Measurements from ENCODE around the gene ANKRD31.

DNA sequence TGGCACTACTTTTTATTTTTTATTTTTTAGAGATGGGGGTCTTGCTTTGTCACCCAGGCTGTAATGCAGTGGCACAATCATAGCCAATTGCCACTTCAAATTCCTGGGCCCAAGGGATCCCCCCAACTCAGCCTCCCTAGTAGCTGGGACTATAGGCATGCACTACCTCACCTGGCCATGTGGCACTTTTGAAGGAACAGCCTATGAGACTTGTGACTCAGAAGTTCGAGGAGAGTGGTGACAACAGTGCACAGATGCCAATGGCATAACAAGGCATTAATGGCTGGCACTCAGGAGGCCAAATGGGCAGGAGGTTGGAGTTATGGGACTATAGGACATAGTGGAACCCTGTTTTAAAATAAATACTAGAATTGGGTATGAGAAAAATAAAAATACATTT lies 33.7 kb downstream of the ANKRD31 start:
- TF ChIP-seq, protein P1, sequence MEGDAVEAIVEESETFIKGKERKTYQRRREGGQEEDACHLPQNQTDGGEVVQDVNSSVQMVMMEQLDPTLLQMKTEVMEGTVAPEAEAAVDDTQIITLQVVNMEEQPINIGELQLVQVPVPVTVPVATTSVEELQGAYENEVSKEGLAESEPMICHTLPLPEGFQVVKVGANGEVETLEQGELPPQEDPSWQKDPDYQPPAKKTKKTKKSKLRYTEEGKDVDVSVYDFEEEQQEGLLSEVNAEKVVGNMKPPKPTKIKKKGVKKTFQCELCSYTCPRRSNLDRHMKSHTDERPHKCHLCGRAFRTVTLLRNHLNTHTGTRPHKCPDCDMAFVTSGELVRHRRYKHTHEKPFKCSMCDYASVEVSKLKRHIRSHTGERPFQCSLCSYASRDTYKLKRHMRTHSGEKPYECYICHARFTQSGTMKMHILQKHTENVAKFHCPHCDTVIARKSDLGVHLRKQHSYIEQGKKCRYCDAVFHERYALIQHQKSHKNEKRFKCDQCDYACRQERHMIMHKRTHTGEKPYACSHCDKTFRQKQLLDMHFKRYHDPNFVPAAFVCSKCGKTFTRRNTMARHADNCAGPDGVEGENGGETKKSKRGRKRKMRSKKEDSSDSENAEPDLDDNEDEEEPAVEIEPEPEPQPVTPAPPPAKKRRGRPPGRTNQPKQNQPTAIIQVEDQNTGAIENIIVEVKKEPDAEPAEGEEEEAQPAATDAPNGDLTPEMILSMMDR (IDR thresholded peaks at IDR 0.05) = no peak
- TF ChIP-seq, protein P2, sequence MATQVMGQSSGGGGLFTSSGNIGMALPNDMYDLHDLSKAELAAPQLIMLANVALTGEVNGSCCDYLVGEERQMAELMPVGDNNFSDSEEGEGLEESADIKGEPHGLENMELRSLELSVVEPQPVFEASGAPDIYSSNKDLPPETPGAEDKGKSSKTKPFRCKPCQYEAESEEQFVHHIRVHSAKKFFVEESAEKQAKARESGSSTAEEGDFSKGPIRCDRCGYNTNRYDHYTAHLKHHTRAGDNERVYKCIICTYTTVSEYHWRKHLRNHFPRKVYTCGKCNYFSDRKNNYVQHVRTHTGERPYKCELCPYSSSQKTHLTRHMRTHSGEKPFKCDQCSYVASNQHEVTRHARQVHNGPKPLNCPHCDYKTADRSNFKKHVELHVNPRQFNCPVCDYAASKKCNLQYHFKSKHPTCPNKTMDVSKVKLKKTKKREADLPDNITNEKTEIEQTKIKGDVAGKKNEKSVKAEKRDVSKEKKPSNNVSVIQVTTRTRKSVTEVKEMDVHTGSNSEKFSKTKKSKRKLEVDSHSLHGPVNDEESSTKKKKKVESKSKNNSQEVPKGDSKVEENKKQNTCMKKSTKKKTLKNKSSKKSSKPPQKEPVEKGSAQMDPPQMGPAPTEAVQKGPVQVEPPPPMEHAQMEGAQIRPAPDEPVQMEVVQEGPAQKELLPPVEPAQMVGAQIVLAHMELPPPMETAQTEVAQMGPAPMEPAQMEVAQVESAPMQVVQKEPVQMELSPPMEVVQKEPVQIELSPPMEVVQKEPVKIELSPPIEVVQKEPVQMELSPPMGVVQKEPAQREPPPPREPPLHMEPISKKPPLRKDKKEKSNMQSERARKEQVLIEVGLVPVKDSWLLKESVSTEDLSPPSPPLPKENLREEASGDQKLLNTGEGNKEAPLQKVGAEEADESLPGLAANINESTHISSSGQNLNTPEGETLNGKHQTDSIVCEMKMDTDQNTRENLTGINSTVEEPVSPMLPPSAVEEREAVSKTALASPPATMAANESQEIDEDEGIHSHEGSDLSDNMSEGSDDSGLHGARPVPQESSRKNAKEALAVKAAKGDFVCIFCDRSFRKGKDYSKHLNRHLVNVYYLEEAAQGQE (IDR thresholded peaks at IDR 0.05; ENCODE audit: insufficient read depth in 1 of 2, low read depth in 2 of 2, low read length in 1 of 2) = no peak
- TF ChIP-seq POLR2AphosphoS5 (IDR thresholded peaks at IDR 0.05; ENCODE audit: low read depth, low read length) = no peak

All from Panc1 (cell line).